ENCODE measurements around the gene MAP6. TPM values are rescaled to one million over a fixed set of nuclear protein-coding genes. Genes with fewer than 3 reads are reported as not detected.

MAP6 gene
- total and polyA plus RNA-seq, 10 of the 15 experiments (the other 5 are each of a cell fraction or from before 2014, with no cell fraction given) = 0.06 to 0.19 (median 0.11) TPM; not detected in 5

DNA sequence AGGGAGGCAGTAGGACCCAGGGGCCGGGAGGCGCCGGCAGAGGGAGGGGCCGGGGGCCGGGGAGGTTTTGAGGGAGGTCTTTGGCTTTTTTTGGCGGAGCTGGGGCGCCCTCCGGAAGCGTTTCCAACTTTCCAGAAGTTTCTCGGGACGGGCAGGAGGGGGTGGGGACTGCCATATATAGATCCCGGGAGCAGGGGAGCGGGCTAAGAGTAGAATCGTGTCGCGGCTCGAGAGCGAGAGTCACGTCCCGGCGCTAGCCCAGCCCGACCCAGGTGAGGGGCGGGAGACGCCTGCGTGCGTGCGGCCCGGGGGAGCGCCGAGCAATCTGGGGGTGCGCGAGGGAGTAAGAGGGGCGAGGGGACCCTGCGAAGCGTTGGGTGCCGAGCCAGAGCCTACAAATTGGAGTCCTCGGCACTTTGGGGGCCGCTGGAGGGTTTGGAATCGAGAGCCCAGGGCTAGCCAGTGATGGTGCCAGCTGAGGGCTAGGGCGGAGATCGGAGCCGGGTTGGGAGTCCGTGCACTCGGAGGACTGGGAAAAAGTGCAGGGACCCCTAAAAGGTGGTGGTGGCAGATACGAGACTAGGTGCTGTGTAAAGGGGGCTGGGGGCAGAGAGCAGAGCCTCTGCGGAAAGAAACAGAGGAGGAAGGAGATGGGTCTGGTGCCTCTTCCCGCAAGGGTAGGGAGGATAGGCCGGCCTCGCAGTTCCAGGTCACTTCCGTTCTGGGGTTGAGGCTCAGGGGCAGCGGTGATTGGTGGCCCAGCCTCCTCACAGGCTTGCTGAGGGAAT is 106.6 kb downstream of the MAP6 start, which contains the start of gene SERPINH1 (continued):
- TF ChIP-seq ETV6 (conservative IDR thresholded peaks at IDR 0.05 in 1 of 2, IDR thresholded peaks at IDR 0.05 in 1 of 2; ENCODE audit: borderline replicate concordance in 1 of 2, low read depth in 1 of 2) = 0 out of 4 replicates have a peak, but pooled peaks of 1 of the 2 experiments have one; percentile 40
- TF ChIP-seq, protein P1, sequence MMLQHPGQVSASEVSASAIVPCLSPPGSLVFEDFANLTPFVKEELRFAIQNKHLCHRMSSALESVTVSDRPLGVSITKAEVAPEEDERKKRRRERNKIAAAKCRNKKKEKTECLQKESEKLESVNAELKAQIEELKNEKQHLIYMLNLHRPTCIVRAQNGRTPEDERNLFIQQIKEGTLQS (IDR thresholded peaks at IDR 0.05; ENCODE audit: borderline replicate concordance, extremely low read depth, low read depth, low read length) = no peak
- 0 out of 2 replicates have a peak, but pooled peaks have one; percentile 30 for TF ChIP-seq YY1 (IDR thresholded peaks at IDR 0.05; ENCODE audit: low read depth, low read length)
- TF ChIP-seq LARP7 (IDR thresholded peaks at IDR 0.05) = no peak
- TF ChIP-seq JUND (IDR thresholded peaks at IDR 0.05; ENCODE audit: low read depth, low read length) = no peak
- no peak for TF ChIP-seq ZBED1 (IDR thresholded peaks at IDR 0.05; ENCODE audit: borderline replicate concordance)
- TF ChIP-seq, protein P2, sequence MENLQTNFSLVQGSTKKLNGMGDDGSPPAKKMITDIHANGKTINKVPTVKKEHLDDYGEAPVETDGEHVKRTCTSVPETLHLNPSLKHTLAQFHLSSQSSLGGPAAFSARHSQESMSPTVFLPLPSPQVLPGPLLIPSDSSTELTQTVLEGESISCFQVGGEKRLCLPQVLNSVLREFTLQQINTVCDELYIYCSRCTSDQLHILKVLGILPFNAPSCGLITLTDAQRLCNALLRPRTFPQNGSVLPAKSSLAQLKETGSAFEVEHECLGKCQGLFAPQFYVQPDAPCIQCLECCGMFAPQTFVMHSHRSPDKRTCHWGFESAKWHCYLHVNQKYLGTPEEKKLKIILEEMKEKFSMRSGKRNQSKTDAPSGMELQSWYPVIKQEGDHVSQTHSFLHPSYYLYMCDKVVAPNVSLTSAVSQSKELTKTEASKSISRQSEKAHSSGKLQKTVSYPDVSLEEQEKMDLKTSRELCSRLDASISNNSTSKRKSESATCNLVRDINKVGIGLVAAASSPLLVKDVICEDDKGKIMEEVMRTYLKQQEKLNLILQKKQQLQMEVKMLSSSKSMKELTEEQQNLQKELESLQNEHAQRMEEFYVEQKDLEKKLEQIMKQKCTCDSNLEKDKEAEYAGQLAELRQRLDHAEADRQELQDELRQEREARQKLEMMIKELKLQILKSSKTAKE (IDR thresholded peaks at IDR 0.05; ENCODE audit: low read depth, poor library complexity, severe bottlenecking) = no peak
- TF ChIP-seq SPI1 (IDR thresholded peaks at IDR 0.05; ENCODE audit: borderline replicate concordance, insufficient read depth, low read depth, low read length) = peak; percentile 67; the same call in 1 of the 2 replicates
- TF ChIP-seq PAX8 (IDR thresholded peaks at IDR 0.05) = no peak

Data from GM12878 (cell line).